Measurements from ENCODE around the gene DUSP2.

Gene DUSP2

DNA sequence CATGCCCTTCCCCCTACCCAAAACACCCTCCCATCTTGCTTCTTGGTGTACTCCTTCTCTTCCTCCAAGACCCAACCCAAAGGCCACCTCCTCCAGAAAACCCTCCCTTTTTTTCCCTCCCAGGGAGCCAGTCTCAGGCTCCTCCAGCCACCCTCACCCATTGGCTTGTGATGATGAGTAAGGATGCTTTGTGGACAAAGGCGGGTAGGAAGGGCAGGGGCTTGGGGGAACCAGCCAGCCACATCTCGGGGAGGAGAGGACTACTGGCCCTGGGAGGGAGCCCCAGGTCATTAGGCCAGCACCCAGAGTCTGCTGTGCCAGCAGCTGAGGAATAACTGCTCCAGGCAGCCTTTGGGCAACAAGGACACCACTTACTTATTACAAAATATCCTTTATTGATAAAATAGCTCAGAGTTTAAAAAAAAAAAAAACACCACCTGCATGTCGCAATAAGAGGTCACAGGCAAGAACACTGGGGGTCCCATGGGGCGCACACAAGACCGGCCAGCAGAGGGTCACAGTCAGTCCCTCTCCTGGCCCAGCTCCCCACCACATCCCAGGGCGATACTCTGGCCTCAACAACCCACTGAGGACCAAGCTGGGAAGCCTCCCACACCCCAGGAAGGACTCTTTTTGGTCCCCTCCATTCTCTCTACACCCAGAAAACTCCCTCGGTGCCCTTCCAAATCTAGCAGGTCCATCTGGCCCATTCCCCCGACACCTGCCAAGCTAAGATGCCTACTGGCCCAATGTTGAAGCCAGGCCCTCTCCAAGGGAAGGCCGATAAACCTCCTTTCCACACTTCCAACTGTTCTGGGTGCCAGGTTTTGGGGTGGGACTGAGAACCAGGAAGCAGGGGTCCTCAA lies 32.5 kb downstream of the DUSP2 start:
- DNase-seq = no peak

DNA sequence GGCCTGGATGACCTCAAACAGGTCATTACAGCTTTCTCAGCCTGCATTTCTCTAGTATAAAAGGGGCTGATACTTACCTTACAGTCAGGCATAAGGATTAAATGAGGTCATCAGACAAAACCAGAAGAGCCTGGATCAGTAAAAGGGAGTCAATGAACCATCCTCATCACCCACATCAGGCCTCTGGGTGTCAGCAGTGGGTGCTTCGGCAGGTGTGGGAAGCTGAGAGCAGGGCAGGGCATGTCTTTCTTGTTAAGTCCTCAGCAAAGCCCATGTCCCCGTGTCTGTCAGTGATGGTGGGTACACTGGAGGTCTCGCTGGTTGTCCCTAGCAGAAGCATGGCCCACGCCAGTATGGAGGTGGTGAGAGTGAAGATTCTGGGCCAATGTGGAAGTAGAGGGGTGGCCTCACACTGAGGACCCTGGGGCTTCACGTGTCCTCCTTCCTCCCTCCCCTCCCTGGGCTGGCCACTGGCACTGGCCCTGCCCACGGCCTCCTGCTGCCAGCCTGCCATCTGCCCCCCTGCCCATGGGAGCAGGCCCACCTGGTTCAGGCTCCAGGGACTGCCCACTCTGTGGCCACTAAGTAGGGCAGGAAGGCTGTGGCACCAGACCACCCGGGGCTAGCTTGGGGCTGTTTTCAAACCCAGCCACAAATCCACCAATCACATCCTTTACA lies 33.3 kb downstream of the DUSP2 start:
- no peak for DNase-seq

DNA sequence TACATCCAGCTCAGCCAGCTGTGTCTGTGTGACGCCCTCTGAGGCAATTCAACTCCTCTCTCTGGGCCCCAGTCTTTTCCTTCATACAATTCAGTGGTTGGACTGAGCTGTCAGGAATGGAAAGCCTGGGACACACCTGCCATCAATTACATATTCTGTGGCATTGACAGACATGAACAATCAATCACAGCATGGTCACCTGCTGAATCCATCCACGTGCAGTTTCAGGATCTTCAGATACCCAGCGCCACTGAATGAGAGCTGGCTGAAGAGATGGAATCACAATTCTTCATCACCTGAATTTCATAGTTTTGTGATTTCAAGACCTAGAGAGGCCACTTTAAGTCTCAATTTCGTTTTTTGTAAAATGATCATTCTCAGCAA lies 34.0 kb downstream of the DUSP2 start:
- DNase-seq = no peak

DNA sequence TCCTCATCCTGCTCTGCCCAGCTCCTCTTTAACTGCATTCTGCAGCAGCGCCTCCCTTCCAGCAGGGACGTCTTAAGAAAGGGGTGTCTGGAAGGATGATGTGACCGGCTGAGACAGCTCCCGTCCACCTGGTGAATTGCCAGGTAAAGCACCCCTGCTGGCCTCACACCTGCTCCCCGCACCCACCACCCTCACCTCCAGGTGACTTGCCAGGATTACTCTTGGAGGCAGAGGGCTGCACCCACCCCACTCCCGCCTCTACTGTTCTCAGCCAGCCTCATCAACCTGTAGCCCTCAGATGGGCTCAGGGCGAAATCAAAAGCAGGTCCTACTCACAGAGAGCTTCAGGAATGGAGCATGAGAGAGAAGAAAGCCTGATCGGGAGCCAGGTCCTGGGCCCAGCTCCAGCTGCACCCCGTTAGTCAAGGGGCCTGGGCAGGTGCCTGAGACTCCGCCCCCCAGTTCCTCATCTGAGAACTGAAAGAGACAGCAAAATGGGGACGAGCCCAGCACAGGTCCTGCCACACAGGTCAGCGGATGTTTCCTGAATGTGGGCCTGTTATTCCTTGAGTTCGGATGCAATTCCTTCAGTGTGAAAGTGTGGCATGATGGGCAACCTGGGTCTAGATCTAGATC lies 34.5 kb downstream of the DUSP2 start:
- no peak for DNase-seq

DNA sequence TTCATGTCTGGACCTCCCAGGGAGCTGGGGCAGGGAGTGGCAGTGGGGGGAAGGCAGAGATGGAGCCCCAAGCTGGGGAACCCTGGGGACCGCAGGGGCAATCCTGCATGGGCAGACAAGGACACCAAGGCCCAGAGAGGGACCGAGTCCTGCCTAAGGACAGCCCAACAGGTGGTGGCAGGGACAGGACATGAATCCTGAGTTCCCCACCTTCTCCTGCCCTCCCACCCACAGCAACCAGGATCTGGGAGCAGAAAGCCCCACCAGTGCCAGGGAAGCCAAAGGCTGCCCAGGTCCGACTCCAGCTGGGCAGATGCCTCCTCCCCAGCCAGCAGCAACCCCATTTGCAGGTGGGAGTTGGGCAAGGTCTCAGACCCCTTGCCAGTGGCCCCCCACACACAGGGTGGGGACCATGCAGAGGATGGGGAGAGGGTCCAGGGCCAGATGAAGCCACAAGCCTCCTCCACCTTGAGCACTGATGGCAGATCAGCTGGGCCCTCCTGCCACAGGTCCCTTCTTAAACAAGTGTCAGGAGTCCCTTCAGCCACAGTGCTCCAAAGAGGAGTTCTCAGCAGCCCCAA lies 35.2 kb downstream of the DUSP2 start:
- DNase-seq = no peak

DNA sequence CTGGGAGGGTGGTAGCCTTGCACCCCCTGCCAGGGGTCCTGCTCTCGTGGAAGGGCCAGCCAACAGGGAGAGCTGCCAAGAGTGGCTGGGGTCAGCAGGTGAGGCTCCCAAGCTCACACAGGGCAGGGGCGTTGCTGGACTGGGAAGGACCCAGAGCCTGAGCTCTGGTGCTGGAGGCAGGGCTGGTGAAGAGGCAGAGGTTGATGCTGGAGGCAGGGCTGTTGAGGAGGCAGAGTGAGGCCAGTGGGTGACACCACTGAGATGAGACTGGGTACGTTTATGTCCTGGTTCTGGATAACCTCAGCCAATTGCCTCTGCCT lies 35.9 kb downstream of the DUSP2 start:
- DNase-seq = no peak

DNA sequence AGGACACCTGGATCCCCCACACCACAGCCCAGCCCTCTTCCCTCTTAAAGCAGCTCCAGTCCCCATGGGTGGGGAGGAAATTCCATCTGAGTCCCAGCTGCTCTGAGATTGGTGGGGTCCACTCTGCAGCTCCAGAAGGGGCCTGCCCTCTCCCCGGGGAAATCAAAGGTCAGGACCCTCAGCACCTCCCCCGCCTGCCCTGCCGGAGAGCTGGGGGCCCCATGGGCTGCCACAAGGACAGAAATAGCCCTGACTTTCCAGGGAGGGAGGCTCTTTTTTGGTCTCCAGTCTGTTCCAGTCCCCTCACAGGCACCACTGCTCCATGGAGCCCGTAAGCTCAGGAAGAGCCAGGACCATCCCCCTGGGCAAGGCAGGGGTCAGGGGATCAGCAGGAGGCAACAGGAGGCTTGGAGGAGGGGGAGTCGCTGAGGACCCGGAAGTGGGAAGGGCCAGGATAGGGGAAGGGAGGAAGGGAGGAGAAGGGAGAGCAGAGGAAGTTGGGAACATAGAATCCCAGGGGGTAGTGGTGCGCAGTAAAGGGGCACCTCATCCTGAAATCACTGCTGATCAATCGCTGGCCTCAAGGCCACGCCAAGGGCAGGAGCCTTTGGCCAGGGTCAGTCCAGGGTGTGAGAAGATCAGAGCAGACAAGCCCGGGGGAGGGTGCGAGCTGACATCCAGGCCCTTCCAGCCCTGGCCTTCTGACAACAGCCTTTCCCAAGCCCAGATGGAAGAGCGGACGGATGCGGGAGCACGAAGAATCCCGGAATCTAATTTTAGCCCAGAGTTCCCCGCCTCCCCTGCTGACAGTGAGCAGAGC lies 36.5 kb downstream of the DUSP2 start:
- DNase-seq = no peak

DNA sequence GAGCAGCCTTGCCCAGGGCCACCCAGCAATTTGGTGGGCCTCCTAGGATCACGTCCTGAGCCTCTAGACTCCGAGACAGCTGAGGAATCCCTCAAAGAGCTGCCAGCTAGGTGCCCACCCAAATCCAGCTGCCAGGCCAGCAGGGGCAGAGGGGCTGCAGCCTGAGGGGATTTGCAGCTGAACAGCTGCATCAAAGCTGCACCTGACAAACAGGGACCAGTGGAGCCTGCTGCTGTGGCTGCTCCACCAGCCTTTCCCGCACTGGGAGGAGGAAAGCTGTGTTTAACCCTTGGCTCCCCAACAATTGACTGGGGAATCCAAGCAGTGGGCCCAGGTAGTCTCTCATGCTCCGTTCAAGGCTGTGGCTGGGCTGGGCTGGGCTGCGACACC lies 37.1 kb downstream of the DUSP2 start:
- DNase-seq = no peak

DNA sequence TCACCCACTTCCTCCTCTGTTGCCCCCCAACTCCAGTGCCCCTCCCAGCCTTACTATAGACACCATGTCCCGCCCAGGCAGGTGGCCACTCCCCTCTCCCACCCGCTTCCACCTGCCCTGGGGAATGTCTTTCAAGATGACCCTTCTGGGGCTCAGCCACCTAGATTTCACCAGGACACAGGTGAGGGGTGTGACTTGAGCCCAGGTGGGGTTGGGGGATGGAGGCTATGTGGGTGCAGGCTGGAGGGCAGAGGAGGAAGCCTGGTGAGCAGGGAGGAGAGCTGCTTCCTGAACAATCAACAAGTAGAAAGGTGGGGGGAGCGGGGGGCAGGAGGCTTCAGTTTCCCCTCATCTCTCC lies 37.6 kb downstream of the DUSP2 start:
- no peak for DNase-seq

DNA sequence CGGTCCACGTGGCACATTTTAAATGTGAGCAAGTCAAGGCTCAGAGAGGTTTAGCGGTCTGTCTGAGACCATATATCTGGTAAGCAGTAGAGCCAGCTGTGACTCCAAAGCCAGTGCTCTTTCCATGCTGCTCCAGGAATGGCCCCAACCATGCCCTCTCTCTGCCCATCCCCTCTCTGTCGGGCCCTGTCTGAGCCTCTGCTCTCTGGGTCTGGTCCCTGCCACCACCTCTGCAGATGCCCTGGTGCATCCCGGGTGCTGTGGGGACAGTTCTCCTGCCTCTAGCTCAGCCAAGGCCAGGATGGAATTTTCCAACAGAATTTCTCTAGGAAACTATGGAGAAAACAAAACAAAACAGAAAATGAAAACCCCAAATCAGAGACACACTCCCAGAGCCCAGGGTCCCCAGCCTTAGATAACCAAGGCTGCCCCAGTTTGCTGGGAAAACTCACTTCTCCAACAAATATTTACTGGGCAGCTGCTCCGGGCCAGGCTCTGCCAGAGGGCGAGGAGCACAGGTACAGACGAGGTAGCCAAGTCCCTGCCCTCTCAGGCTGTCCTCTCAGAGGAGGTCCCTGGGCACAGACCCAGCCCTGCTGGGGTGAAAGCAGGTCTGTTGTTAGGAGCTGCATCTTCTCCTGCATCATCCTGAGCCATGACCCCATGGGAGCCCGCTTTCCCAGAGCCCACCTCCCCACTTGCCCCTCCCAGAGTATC lies 38.1 kb downstream of the DUSP2 start:
- DNase-seq = no peak

DNA sequence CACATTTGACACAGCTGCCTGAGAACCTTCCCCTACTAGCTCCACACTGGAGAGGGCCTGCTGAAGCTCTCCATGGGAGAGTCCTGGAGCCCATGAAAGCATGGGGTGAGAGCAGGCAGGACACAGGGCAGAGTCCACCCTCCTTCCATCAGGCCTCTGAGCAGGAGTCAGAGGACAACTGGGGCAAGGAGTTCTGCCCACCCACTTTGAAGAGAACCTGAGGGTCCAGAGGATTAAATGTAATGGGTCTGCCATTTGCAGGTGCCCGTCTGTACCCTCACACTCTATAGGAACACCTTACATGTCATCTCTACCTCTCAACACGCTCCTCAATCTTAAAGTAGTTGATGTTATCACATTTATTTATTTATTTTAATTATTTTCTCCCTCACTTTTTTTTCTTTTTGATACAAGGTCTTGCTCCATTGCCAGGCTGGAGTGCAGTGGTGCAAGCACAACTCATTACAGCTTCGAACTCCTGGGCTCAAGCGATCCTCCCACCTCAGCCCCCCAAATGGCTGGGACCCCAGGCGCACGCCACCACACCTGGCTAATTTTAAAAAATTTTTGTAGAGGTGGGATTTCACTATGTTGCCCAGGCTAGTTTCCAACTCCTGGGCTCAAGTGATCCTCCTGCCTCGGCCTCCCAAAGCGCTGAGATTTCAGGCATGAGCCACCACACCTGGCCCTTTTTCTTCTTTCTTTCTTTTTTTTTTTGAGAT lies 39.1 kb downstream of the DUSP2 start:
- DNase-seq = no peak

DNA sequence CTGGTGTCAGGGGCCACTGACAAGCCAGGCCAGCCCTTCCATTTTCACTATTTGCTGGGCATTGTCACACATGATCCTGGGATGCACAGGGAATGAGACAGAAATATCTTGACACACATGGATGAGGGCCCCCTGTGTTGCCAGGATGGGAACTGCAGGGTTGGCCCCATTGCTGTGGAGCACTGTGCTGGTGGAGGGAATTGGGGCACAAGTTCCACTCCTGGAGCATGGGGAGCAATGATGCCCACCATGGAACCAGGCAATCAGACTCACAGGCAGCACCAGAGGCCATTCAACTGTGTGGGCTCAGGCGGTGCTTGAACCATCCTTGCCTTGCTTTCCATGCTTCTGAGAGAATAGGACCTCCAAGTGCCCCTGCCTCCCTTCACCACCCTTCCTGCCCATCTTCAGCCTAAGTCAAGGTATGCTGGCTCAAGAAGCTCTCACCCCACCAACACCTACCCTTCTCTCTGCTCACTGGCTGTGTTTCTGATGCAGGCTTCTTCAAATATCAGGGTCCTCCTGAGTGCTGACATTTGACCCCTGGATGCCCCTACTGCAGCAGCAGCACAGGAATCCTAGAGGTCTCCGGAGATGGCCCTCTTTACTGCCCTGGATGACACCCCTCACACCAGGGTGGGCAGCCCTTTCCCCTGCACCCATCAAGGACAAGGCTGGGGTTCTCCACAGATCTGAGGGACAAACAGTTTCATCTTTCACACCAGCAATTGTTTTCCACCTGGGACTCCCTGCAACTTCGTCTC lies 39.9 kb downstream of the DUSP2 start:
- peak; percentile 0 for DNase-seq

DNA sequence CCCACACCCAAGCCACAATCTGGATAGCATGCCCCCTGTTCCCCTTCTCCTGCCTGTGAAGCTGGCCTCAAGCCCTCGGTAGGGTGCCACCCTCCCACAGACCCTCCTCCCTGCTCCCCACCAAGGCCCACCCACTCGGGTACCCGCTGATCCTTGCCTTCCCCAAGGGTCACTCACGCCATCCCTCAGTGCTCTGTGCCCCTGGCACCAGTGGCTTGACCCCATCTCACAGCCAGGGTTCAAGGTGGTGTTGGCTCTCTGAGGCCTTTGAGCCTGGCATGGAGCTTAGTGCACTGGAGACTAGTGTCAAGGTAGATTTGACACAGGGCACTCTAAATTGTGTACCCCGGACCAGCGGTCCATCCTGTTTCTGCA lies 40.8 kb downstream of the DUSP2 start:
- DNase-seq = no peak

DNA sequence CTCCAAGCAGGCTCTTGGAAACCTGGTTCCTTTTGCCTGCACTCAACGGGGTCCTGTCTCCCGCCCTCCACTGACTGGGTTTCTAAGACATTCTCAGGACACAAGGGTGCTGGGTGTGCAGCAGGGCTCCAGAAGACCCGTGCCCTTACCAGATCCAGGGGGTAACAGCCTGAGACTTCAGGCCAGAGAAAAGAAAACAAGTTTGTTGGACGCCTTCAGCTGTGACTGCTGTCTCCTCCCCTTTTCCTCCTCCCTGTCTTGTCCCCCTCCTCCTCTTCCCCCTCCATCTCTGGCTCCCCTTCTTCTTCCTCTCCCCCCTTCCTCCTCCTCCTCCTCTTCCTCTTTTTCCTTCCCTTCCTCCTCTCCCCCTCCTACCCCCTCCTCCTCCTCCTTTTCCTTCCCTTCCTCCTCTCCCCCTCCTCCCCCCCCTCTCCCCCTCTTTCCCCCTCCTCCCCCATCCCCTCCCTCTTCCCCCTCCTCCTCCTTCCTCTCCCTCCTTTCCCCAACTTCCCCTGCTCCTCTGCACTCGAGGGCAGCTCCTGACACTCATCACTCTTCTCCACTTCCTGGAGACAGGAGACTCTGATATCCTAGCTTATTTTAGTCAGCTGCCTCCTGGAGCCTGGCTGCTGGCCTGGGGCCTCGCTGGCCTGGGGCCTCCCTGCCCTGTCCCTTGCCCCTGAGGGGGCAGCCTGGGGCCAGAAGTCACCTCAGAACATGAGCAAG lies 41.3 kb downstream of the DUSP2 start:
- DNase-seq = no peak

DNA sequence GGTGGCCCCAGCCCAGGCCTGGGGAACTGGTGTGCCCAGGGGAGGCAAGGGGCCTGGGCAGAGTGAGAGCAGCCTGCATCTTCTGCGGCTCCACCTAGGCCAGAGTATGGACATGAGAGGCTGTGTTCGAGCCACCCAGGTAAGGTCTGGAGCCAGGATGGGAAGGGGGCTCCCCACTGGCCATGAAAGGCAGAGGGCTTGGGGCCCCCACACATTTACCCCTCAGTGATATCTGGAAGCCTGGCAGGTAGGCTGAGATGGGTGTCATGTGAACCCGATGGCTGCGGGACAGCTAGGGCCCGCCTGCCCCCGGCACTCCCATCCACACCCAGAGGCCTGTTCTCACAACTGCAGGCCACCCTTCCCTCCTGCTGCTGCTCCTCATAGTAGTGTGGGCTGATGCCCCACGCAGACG lies 42.0 kb downstream of the DUSP2 start:
- DNase-seq = no peak

DNA sequence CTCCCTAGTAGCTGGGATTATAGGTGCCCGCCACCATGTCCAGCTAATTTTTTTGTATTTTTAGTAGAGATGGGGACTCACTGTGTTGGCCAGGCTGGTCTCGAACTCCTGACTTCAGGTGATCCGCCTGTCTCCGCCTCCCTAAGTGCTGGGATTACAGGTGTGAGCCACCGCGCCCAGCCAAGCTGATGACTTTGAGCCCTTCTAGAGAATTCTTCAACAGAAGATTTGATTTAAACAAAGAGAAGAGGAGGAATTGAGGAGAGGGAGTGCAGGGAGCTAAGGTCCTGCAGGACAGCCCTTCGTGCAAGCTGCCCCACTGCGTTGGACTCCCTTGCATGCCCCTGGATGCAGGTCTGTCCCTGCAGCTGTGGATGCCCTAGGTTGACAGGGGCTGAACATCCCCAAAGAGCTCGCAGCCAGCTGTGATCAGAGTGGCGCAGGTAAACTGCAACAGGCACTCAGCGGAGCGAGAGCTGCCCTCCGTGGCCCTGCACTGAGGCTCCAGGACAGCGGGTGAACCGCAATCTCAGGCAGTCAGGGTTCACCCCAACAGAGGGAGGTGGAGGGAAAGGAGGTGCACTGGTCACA lies 42.5 kb downstream of the DUSP2 start:
- DNase-seq = peak; percentile 0

DNA sequence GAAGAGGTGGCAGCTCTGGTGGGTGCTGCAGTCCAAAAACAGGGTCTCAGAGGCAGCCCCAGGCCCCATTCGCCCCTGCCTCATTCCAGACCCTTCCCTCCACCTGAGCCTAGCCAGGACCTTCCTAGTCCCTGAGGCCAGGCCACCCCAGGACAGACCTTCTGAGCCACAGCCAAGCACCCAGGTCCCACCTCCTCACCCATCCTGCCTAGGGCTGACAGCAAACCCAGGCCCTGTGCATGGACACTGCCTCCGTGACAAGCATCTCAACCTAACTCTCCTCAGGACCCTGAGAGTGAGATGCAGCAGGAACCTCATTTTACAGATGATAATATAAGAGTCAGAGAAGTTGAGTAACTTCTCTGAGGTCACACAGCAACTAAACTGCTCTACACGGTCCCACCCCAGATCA lies 44.3 kb downstream of the DUSP2 start:
- DNase-seq = peak; percentile 0

DNA sequence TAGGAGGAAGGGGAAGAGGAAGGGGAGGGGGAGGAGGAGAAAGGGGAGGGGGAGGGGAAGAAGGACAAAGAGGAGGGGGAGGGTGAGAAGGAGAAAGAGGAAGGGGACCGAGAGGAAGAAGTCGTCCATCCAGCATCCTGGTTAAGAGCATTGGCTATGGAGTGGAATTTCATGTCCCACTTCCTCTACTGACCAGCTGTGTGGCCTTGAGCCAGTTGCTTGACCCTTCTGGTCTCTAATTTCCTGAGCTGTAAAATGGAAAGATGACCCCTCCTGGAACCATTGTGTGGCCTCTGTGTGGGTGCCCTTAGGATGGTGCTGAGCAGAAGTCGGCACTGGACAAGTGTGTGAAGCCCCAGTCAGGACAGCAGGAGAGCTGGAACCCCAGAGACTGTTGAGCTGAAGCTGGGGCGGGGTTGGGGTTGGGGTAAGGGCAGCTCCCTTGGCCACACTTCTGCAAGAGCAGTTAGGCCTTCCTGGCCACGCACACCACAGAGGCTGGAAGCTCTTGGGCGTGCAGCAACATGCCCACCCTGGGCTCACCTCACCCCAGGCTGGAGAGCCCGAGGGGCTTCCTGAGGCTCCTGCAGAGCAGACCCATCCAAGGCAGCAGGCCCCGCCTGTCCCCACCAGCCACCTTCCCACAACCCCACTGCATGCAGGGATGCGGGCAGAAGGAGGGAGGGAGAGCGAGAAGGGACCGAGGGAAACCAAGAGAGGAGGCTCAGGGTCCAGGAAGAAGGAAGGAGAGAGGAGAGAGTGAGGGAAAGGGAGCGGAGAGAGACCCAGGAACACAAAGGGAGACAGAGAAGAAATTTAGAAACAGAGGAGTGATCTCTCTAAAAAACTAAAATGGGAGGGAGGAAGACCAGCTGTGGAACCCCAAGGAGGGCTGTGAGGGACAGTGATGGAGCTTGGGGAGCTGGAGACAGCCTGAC lies 45.1 kb downstream of the DUSP2 start:
- no peak for DNase-seq
